Small intestine (tissue), 7 donors: ENCODE measurements around the gene SCP2. TPM values are rescaled to one million over a fixed set of nuclear protein-coding genes. Genes with fewer than 3 reads are reported as not detected.
"Not testable (repeated sequence)": the region's sequence is repeated elsewhere in the genome, so short reads cannot be mapped to it uniquely, and the experiment has no call there.

Source experiments
- DNase-seq, 2 donors: peaks; one replicate each; pipeline versions ENCODE4 v3.0.0 to v3.0.0-alpha.2; 2013
- FAIRE-seq: peaks from 2 replicates; lab custom pipeline; 2012; peaks lifted over from hg19 to GRCh38; lab: Jason Lieb, UNC
- H3K27ac ChIP-seq, 3 donors: one replicate each; pipeline ENCODE4 v1.5.1; 2013; ENCODE audit warnings: low read length in 2 of 3, mild to moderate bottlenecking in 2 of 3, control low read depth in 1 of 3, inconsistent platforms in 1 of 3, low read depth in 1 of 3, moderate library complexity in 1 of 3
- H3K27me3 ChIP-seq, 3 donors: one replicate each; pipeline ENCODE4 v1.6.1; 2013; ENCODE audit warnings: low read length in 3 of 3, inconsistent platforms in 1 of 3; ENCODE audit not compliant: control insufficient read depth in 3 of 3, insufficient read depth in 3 of 3
- H3K36me3 ChIP-seq, 3 donors: one replicate each; pipeline ENCODE4 v1.6.1; 2013; ENCODE audit warnings: low read length in 3 of 3, inconsistent platforms in 1 of 3, low read depth in 1 of 3, mild to moderate bottlenecking in 1 of 3, moderate library complexity in 1 of 3; ENCODE audit not compliant: control insufficient read depth in 3 of 3, insufficient read depth in 2 of 3
- H3K4me1 ChIP-seq, 3 donors: one replicate each; pipeline ENCODE4 v1.6.1; 2013; ENCODE audit warnings: low read length in 2 of 3, inconsistent platforms in 1 of 3, low read depth in 1 of 3, mild to moderate bottlenecking in 1 of 3, moderate library complexity in 1 of 3; ENCODE audit not compliant: control insufficient read depth in 3 of 3, insufficient read depth in 2 of 3
- H3K4me3 ChIP-seq, 3 donors: one replicate each; pipeline ENCODE4 v1.5.1; 2013; ENCODE audit warnings: low read length in 3 of 3, control low read depth in 1 of 3, inconsistent platforms in 1 of 3, low read depth in 1 of 3, mild to moderate bottlenecking in 1 of 3, moderate library complexity in 1 of 3
- H3K9me3 ChIP-seq, 2 donors: one replicate each; pipeline ENCODE4 v1.6.1; 2013; ENCODE audit warnings: low read depth in 1 of 2, low read length in 1 of 2; ENCODE audit not compliant: control insufficient read depth in 2 of 2, insufficient read depth in 1 of 2
- WGBS, 3 donors: extraction: QIAGEN DNeasy Blood & Tissue Kit; methylation state at CpG; one replicate each; pipeline ENCODE4 v1.1.7; 2013; 5-methylcytosine and 5-hydroxymethylcytosine counted together
- polyA plus RNA-seq, 4 donors: library from polyadenylated mRNA; stranded (reverse) in 3 of 4; unstranded in 1 of 4; fragments of 200-250 nt in 3 of 4; fragments of 120-200 nt in 1 of 4; gene quantifications; one replicate each; pipeline versions ENCODE4 v1.2.1 to v1.2.3, GENCODE V29; 2013
- donor health status: healthy with polysubstance abuse.
- donor health status: control.
- donor health status: control.
- donor health status: Bipolar disorder and iron deficiency.
- donor health status: healthy.

SCP2 gene
- polyA plus RNA-seq, 4 donors, result 239 to 852 (median 427) TPM

- no peaks in the 10 kb centered on the region for H3K27me3 ChIP-seq
- 75 to 82% (median 78%) methylated on average over 2 of the region's 2 CpGs for WGBS, 3 donors
- DNase-seq (no peak), FAIRE-seq (no peak)
- H3K27ac ChIP-seq, result no peak overlapping the region
- H3K4me3 ChIP-seq, result no peak overlapping the region
- peaks cover 0 to 37% (median 7%) of the 10 kb centered on the region in 3 donors for H3K36me3 ChIP-seq
- H3K9me3 ChIP-seq, result no peaks in the 10 kb centered on the region
- H3K4me1 ChIP-seq, result no peaks in the 10 kb centered on the region
Observed at GRCh38 chr1:52963101-52963500, 36.0 kb downstream of the SCP2 start.

GRCh38 chr1:52967666-52968065 lies 40.6 kb downstream of the SCP2 start:
- no peak for FAIRE-seq

GRCh38 chr1:52969234-52969633 lies 42.2 kb downstream of the SCP2 start:
- H3K9me3 ChIP-seq, DNase-seq, H3K27me3 ChIP-seq, H3K4me3 ChIP-seq, FAIRE-seq, H3K27ac ChIP-seq: not testable (repeated sequence)
- H3K36me3 ChIP-seq, result peaks cover 0 to 23% (median 0%) of the 10 kb centered on the region in 3 donors
- peaks cover 0 to 12% (median 0%) of the 10 kb centered on the region in 3 donors for H3K4me1 ChIP-seq
- 93 to 95% (median 93%) methylated on average over 2 of the region's 2 CpGs for WGBS, 3 donors

More at GRCh38 chr1:52967666-52968065, 40.6 kb downstream of the SCP2 start:
- H3K4me1 ChIP-seq, result peaks cover 0 to 10% (median 0%) of the 10 kb centered on the region in 3 donors
- 22 to 71% (median 61%) methylated on average over 3 of the region's 3 CpGs for WGBS, 3 donors
- H3K36me3 ChIP-seq, result peaks cover 0 to 26% (median 3%) of the 10 kb centered on the region in 3 donors
- peak in 1 of 2 donors; percentile 54 for DNase-seq
- H3K27me3 ChIP-seq, result no peaks in the 10 kb centered on the region
- H3K4me3 ChIP-seq, result no peak overlapping the region
- no peaks in the 10 kb centered on the region for H3K9me3 ChIP-seq
- H3K27ac ChIP-seq, result peak overlapping the region in 1 of 3 donors; percentile 59

GRCh38 chr1:52970149-52970548 lies 43.1 kb downstream of the SCP2 start:
- H3K4me1 ChIP-seq, result peaks cover 0 to 13% (median 0%) of the 10 kb centered on the region in 3 donors
- H3K27me3 ChIP-seq, result no peaks in the 10 kb centered on the region
- 20 to 58% (median 52%) methylated on average over 3 of the region's 3 CpGs for WGBS, 3 donors
- DNase-seq (peak; percentile 58 to 82), FAIRE-seq (no peak)
- no peak overlapping the region for H3K4me3 ChIP-seq
- H3K36me3 ChIP-seq, result peaks cover 0 to 20% (median 0%) of the 10 kb centered on the region in 3 donors
- no peaks in the 10 kb centered on the region for H3K9me3 ChIP-seq
- peak overlapping the region in 1 of 3 donors; percentile 84 for H3K27ac ChIP-seq

- H3K36me3 ChIP-seq, result peaks cover 0 to 23% (median 12%) of the 10 kb centered on the region in 3 donors
- H3K27ac ChIP-seq, result no peak overlapping the region
- DNase-seq (peak; percentile 49 to 67), FAIRE-seq (peak; percentile 93)
- H3K27me3 ChIP-seq, result no peaks in the 10 kb centered on the region
- H3K9me3 ChIP-seq, result no peaks in the 10 kb centered on the region
- WGBS, 3 donors, result 19 to 61% (median 38%) methylated on average over 3 of the region's 3 CpGs
- no peak overlapping the region for H3K4me3 ChIP-seq
- peaks cover 0 to 13% (median 0%) of the 10 kb centered on the region in 3 donors for H3K4me1 ChIP-seq
Observed at GRCh38 chr1:52973841-52974240, 46.8 kb downstream of the SCP2 start.

- no peak overlapping the region for H3K4me3 ChIP-seq
- peaks cover 0 to 31% (median 17%) of the 10 kb centered on the region in 3 donors for H3K36me3 ChIP-seq
- 91 to 94% (median 92%) methylated on average over 3 of the region's 3 CpGs for WGBS, 3 donors
- FAIRE-seq, result no peak
- H3K9me3 ChIP-seq, result no peaks in the 10 kb centered on the region
- no peaks in the 10 kb centered on the region for H3K27me3 ChIP-seq
- no peak overlapping the region for H3K27ac ChIP-seq
- no peak for DNase-seq
- peaks cover 0 to 7% (median 0%) of the 10 kb centered on the region in 3 donors for H3K4me1 ChIP-seq
Observed at GRCh38 chr1:52976183-52977035, 49.3 kb downstream of the SCP2 start.

- WGBS, 3 donors, result 78 to 89% (median 83%) methylated on average over 2 of the region's 2 CpGs
- peaks cover 0 to 37% (median 17%) of the 10 kb centered on the region in 3 donors for H3K36me3 ChIP-seq
- no peak for FAIRE-seq
Observed at GRCh38 chr1:52978045-52978444, 51.0 kb downstream of the SCP2 start.

GRCh38 chr1:52992733-52993132 lies 65.7 kb downstream of the SCP2 start:
- not testable (repeated sequence) for H3K27me3 ChIP-seq, H3K27ac ChIP-seq, H3K9me3 ChIP-seq, H3K4me1 ChIP-seq, FAIRE-seq, DNase-seq, H3K4me3 ChIP-seq
- peaks cover 3 to 25% (median 8%) of the 10 kb centered on the region in 3 donors for H3K36me3 ChIP-seq

More at GRCh38 chr1:52978045-52978444, 51.0 kb downstream of the SCP2 start:
- Histone ChIP-seq H3K9me3 (no peaks in the 10 kb centered on the region), H3K4me1 (peaks cover 0 to 3% (median 0%) of the 10 kb centered on the region in 3 donors), H3K27ac (no peak overlapping the region), H3K27me3 (no peaks in the 10 kb centered on the region), H3K4me3 (no peak overlapping the region)
- DNase-seq, result no peak
